Measurements from ENCODE around the gene SYPL2.
A peak's percentile ranks its signal among the peaks of the same experiment; 100 is the strongest.
"Not testable (repeated sequence)": the region's sequence is repeated elsewhere in the genome, so short reads cannot be mapped to it uniquely, and the experiment has no call there.

Gene SYPL2

DNA sequence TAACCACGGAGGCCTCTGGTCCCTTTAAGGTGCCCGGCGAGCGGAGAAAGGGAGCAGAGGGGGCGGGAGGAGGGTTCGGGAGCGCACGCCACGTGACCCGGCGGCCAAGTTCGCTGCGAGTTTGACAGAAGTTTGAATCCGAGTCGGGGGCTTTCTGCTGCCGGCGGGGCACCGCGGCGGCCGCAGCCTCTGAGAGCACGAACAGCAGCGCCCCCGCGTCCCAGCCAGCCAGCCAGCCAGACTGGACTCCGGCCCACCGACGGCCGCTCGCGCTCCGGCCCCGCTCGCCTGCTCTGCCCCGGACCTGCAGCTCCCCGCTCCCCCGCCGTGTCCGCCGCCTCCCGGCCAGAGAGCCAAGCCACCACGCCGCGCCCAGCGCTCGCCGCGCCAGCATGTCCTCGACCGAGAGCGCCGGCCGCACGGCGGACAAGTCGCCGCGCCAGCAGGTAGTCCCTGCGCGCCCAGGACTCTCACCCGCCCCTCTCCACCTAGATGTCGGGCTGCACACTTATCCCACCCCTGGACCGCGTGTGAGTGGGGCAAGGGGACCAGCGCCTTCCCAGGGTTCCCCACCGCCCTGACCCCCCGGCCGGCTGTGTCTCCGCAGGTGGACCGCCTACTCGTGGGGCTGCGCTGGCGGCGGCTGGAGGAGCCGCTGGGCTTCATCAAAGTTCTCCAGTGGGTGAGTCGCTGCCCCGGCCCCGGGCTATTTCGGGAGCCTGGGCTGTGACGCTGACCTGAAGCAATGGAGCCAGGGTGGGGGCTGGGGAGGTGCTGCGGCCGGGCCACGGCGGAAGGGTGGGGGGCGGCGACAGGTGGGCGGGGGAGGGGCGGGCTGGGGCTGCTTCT, at the start of gene SYPL2:
TSS of gene SYPL2 (plus strand) at position 95 of the 849 bp plus-strand sequence. CDS start at position 393, 298 bp downstream.
- DNase-seq, result peak; percentile 21

DNA sequence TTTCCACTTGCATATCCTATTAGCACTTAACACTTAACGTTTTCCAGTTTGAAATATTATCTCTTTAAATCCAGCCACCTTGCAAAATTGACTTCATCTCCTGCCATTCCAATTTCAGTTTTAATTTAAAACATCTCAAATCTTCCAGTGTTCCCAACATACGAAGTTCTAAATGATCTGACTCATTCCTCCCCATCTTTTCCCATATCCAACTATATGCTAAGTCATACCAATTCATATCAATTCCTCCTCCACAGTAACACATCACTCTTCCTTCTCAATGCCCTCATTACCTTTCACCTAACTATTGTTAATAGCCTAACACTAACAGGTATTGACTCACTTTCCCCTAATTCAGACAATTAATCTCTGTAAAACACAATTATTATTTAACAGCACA, 42.8 kb upstream of the SYPL2 start:
- no peak for DNase-seq

DNA sequence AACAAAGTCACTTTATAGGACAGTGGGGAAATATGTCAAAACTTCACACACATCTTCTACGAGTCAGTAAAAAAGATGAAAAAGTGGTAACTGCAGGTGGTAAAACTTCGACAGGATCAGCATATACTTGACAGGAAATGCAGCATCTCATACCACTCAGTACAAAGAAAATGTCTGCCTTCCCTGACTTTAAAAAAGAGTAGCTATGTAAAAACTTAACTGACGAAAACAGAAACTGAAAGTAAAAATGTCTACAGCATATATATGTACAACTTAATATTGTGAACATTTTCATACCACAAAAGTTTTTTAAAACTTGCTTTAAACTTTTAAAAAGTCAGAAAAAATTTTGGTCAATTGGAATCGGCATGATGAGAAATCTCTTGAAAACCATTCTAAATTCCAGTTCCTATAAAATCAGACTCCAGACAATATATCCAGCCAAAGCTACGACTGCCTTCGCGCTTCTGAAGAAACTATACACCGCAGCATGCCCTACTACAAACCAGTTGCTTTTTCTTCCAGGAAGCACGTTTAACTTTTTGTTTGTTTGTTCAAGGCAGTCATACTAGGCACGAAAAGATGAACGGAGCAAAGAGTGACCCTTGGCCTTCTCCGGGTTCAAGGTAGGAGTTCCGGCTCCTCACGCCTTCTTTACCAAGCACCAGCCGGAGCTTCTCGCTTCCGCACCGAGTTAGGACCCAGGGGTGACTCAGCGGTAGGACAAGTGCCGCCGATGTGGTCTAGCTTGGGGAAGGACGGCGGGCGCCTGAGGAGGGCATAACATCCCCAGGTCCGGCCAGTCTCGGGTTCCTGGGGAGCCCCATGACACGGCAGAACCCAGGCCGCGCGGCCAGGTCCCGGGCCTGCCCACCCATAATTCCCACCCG, 40.7 kb upstream of the SYPL2 start:
- DNase-seq, result no peak

DNA sequence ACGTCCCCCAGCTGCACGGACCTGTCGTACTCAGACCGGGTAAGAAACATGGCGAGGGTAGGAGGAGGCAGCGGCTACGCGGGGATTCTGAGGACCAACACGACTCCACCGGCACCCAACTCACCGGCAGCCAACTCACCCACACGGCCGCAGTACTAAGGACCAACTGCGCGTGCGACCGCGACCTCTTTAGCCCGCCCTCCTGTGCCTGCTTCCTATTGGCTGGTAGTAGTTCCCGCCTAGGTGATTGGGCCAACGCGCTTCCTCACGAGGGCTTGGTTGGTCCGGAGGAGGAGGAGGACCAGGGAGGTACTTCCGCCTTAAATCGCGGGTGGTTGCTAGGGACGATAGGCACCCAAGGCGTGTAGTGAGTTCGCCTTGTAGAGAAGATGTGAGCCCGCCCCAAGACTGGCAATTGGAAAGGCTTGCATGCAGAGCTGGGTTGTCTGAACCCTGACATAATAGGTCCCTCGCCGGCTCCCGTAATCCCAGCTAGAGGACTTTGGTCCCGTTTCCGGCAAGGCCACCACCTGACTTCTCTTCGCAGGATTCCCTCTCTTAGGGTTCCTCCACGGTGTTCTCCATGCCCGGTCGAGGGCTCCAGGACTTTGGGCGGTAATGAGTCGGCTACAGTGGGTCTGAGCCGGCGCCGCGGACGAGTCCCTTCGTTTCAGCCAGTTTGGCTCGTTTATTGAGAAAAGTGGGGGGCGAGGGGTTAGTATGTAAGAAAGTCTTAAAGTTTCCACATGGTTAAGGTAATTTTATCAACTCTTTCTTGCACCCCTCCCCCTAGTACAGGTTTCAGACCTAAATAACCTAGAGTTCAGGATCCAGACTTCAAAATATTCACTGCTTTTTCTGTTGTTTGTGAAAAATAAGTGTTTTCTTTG, 39.8 kb upstream of the SYPL2 start, which contains the start of gene PSMA5:
TSS of gene PSMA5 (minus strand) at position 168 of the 890 bp plus-strand sequence. CDS start at position 50, 118 bp downstream.
- DNase-seq, result peak; percentile 95

DNA sequence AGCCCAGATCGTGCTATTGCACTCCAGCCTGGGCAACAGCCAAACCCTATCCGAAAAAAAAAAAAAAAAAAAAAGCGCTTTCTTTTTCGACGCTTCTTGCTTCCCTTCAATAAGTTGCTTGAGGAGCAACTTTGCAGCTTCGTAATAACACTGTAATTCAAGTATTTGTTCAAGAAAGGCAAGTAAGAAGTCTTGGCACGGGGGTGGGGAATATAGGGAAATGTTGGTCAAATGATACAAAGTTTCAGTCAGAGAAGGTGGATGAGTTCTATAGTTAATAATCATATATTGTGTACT, 39.2 kb upstream of the SYPL2 start:
- no peak for DNase-seq

DNA sequence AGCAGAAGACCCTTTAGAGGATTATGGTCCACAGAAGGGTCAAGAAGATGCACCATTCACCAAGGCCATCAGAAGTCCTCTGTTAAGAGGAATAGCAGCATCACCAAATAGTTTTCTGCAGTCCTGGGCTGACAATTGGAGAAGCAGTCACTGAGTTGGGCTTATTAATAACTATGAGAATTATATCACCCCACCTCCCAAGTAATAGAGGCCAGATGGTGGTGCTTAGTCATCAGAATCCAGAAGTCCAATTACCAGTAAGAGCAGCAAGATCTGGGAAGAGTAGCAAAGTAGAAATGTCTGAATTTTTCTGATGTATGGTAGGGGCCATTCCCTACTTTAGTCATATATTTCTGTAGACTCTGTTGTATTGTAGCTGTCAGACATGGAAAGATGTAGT, 34.0 kb upstream of the SYPL2 start:
- no peak for DNase-seq

DNA sequence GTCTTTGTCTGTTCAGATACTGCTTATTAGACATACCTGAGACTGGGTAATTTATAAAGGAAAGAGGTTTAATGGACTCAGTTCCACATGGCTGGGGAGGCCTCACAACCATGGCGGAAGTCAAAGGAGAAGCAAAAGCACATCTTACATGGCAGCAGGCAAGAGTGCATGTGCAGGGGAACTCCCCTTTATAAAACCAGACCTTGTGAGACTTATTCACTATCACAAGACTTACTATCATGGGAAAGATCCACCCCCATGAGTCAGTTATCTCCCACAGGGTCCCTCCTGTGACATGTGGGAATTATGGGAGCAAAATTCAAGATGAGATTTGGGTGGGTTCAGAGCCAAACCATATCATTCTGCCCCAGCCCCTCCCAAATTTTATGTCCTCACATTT, 33.0 kb upstream of the SYPL2 start:
- DNase-seq, result no peak

DNA sequence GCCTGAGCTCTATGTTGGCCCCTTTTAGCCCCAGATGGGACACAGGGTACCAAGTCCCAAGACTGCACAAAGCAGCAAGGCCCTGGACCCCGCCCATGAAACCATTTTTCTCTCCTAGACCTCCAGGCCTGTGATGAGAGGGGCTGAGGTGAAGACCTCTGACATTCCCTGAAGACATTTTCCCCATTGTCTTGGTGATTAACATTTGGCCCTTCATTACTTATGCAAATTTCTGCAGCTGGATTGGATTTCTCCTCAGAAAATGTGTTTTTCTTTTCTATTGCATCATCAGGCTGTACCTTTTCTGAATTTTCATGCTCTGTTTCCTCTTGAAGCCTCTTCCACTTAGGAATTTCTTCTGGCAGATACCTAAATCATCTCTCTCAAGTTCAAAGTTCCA, 31.9 kb upstream of the SYPL2 start:
- DNase-seq, result no peak

DNA sequence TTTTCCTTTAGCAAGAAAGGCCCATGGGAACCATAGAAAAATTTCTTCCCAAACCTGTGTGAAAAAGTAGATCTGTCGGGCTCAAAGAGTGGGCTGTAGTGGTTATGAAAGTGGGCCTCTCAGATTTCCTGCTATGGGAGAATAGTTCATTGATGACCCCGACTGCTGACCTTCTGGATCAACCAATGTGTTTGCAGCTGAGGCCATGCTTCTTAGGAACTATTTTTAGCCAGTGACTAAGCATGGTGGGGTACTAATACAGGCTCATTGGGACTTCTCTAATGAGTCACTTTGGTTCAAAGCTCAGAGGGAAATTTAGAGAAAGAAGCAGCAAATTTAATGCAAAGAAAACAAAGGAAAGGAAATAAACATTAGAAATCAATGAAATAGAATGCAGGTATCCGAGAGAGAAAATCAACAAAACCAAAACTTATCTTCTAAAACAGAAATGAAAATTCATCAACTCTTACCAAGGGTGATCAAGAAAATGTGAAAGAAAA, 27.5 kb upstream of the SYPL2 start:
- DNase-seq, result peak; percentile 67

DNA sequence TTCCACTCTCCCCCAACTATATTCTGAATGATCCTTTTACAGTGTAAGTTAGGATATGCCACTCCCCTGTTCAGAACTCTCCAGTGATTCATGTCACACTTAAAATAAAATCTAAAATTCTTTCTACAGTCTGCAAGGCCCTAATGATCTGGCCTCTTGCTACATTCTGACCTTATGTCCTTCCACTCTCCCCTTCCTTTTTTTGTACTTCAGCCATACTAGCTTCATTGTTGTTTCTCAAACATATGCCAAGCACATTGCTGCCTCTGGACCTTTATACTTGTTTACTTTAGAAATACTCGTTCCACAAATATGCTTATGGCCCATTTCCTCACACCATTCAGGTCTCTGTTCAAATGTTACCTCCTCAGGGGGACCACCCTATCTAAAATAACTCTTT, 25.3 kb upstream of the SYPL2 start:
- DNase-seq, result no peak

DNA sequence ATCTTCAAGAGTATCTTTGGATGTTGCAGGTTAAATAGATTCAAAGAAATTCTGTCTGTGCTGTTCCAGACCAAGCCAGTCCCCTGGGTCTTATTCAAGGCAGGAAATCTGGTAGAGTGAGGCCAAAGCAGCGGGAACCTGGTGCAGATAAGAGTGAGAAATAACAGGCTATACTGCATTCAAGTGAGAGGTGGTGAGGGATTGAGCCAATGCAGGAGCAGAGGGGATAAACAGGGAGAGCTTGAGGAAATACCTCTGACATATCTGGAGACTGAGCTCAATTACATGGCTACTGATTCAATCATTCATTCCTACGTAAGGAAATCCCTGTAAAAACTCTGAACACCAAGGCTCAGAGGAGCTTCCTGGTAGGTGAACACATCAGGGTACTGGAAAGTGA, 22.9 kb upstream of the SYPL2 start:
- DNase-seq, result no peak

DNA sequence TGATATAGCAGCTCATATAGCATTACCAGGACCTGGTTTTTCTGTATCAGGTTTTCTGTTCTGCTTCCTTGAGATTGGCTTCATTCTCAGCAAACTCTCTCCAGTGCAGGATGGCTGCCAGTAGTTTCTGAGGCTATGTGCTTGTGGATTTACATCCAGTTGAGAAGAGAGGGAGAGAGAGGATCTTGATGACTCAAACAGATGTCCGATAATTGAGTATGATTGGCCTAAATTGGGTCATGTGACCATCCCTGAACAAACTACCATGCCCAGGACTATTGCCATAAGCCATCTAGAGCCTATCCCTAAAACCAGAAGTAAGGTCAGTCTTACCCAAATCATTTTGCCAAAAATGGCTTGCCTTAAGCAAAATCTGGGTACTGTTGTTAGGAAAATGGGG, 22.0 kb upstream of the SYPL2 start:
- DNase-seq, result no peak

DNA sequence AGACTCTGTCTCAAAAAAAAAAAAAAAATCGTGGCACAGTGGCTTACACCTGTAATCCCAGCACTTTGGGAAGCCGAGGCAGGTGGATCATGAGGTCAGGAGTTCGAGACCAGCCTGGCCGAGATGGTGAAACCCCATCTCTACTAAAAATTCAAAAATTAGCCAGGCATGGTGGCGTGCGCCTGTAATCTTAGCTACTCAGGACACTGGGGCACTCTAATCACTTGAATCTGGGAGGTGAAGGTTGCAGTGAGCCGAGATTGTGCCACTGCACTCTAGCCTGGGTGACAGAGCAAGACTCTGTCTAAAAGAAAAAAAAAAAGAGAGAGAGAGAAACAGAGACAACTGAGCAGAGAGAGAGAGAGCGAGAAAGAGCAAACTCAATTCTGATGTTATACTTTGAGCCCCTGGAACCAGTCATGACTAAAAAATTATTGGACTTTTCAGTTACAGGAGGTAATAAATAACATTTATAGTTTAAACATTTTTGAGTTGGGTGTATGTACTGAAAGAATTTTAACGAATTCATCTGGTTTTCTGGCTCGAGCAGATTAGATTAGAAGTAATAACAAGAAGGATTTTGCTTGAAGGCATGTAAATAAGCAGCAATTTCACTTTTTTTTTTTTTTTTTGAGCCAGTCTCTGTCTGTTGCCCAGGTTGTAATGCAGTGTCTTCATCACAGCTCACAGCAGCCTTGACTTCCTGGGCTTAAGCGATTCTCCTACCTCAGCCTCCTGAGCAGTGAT, 20.2 kb upstream of the SYPL2 start:
- not testable (repeated sequence) for DNase-seq

DNA sequence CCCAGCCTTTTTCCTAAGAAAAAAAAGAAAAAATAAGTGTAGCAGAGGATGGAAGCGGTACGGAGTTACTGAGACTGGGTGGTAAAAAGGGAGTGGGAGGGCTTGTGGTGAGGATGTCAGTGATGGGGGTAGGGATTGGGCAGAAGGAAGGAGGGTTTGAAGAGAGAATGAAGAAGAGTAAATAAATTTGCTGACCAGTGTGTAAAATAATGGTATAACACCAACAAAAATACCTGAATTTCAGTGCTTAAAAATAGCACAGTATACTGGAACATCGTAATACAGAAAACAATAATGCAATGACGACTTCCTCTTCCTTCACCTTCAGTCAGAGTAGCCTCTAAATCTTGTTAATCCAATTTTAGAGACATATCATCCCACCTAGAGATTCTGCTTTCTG, 18.8 kb upstream of the SYPL2 start:
- no peak for DNase-seq

DNA sequence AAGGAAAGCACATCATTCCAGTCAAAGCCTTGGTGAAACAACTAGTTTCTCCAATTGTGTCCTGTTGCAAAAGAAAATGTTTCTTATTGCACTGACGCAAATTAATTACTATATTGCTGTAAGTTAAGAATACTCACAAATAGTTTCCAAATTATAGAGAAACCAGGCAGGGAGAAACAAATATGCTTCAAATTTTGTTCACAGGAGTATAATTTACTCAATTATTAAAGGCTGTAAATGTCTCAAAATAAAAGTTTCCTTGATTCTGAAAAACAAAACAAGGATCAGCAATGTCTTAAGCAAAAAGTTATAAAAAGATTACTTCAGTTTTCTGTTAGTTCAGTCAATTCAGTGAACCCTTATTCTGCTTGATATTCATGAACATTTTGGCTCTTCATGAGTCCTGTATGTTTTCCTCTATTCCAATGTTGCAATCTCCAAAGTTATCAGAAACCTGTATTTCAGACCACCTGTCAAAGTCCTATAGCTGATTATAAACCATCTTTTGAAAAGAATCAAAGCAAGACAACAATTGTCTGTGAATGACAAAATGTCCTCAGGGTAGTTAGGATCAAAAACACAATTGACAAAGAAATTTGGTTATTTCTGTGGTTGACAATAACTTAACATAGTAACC, 11.7 kb upstream of the SYPL2 start:
- no peak for DNase-seq

DNA sequence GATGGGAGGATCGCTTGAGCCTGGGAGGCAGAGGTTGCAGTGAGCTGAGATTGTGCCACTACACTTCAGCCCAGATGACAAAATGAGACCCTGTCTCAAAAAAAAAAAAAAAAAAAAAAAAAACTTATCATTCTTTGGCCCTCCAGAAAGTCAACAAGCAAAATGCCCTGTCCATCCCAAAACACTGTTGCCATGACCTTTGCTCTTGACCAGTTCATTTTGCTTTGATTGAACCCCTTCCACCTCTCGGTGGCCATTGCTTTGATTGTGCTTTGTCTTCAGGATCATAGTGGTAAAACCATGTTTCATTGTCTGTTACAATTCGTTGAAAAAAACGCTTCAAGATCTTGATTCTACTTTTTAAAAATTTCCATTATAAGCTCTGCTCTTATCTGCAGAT, 8.5 kb upstream of the SYPL2 start:
- DNase-seq, result no peak

DNA sequence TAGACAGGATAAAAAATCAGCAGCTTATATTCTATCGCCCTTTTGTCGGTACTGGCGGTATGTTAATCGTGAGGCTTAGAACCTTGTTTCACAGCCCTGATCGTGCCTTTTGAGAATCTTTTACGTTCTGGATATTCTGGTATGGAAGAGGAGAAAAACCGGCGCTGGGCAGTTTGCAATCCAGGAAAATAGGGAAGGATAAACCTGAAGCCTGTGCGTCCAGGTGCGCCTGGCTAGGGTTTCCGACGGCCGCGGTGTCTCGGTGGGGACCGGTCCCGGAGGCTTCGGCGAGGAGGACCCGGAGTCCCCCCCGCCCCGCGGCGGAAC, 258 bp upstream of the SYPL2 start:
- DNase-seq, result no peak

DNA sequence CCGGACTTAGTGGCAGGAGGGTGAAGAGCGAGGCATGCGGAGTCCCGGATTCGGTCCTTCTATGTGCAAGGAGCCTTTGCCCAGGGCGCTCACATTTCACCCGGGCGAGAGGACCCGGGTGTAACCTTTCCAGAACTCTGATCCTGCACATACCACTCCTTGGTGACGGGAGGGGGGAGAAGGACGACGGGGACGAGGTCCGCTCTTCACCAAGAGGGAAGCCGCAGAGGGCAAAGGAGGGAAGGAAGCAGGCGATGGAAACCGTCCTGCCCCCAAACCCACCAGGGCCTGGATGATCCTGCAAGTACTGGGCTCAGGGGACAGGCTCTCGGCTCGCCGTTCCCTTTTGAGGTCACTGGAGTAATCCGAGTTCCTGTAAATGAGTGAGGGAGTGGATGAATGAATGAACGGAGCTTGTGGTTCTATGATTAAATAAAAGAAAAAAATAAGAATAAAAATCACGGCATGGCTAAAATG, 993 bp downstream of the SYPL2 start:
- DNase-seq, result no peak

DNA sequence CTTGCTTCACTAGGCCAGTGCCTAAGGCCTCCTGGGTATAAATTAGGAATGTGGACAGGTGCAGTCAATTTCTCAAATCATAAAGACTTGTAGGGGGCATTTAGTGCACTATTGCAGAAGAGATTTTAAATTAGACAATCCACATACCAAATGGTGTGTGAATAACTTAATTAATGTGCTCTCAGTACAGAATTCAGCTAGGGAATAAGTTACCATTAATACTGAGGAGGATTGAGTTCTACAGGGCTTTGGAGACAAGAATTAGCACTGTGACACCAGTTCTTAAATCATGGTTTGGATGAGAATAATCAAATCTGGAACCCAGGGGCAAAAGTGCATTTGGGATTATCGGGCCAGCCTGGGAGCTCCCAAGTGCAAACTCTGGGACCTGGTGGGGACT, 1.7 kb downstream of the SYPL2 start:
- no peak for DNase-seq

DNA sequence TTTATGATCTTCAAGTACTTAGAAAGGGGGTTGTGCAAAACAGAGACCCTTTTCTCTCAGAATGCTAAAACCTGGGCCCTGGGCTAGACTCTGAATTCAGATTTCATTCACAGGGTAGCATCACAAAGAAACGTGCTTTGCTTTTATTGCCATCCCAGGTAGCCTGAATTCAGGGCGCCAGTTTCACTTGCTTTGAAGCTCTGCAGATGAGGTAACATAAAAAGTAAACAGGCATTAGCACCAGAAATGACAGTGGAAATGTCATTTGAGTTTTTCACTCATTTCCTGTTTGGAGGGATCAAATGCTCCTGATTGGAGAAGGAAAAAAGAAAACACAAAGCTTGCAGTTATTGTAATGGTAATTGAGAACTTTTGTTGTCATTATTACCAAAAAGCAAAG, 2.6 kb downstream of the SYPL2 start:
- no peak for DNase-seq

DNA sequence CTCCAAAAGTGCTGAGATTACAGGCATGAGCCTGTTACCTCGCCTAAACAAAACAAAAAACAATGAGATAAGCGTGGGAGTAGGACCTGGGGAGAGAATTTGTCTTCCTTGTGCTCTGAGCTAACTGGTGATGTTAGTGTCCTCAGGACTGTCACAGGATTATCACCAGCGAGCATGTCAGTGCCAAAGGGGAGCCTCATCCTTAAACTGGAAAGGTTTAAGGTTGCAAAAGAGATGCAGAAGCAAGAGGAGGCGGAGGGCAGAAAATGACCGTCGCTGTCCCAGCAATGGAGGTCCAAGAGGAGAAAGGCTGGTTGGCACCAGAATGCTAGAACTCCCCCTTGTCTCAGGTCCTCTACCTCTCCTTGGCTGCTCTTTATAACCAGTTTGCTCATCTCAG, 3.9 kb downstream of the SYPL2 start:
- no peak for DNase-seq

DNA sequence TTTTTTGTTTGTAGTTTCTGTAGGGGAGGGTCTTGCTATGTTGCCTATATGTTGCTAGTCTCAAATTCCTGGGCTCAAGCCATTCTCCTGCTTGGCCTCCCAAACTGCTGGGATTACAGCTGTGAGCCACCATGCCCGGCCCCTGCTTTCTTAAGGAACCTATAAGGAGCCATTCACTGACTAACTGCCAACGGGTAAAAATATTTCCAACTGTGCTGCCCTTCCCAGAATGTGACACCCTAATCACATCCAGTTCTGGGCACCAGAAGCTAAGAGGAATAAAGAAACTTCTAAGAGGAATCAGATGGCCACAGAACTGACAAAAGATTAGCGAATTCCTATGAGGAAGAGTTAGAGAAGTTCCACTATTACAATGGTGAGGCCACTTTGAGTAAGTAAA, 6.4 kb downstream of the SYPL2 start:
- DNase-seq, result no peak
